KOPT-K1 (cell line): Measurements from ENCODE around the gene DPP7.
"Not testable (repeated sequence)": the region's sequence is repeated elsewhere in the genome, so short reads cannot be mapped to it uniquely, and the experiment has no call there.

Source experiments
- H3K27ac ChIP-seq: fragments of 200-600 bp; sonication (generic); 2 replicates; pipeline ENCODE4 v1.5.1; 2016; ENCODE audit warnings: antibody characterized with exemption, mild to moderate bottlenecking, low read depth, low read length; ENCODE audit not compliant: poor library complexity, severe bottlenecking
- H3K36me3 ChIP-seq: fragments of 200-600 bp; sonication (generic); 2 replicates; pipeline ENCODE4 v1.5.1; 2017; ENCODE audit warnings: antibody characterized with exemption, mild to moderate bottlenecking, low read length, moderate library complexity; ENCODE audit not compliant: insufficient read depth
- H3K9me3 ChIP-seq: fragments of 200-600 bp; sonication (generic); 2 replicates; pipeline ENCODE4 v1.5.1; 2017; ENCODE audit warnings: antibody characterized with exemption, low read length, mild to moderate bottlenecking; ENCODE audit not compliant: insufficient read depth, poor library complexity, severe bottlenecking

Gene DPP7

GRCh38 chr9:137068539-137069507 is 45.7 kb downstream of the DPP7 start:
- Histone ChIP-seq H3K9me3 (no peaks in the 10 kb centered on the region), H3K36me3 (no peaks in the 10 kb centered on the region; the same call in 1 of the 2 replicates), H3K27ac (peak overlapping the region; percentile 37)

GRCh38 chr9:137067860-137068538 is 46.5 kb downstream of the DPP7 start:
- Histone ChIP-seq H3K27ac (no peak overlapping the region), H3K36me3 (no peaks in the 10 kb centered on the region; the same call in 1 of the 2 replicates), H3K9me3 (no peaks in the 10 kb centered on the region)

- Histone ChIP-seq H3K9me3 (no peaks in the 10 kb centered on the region), H3K27ac (no peak overlapping the region), H3K36me3 (no peaks in the 10 kb centered on the region; the same call in 1 of the 2 replicates)
These were observed 48.3 kb downstream of the DPP7 start for GRCh38 chr9:137066096-137066861.

GRCh38 chr9:137065336-137065967 is 49.1 kb downstream of the DPP7 start:
- Histone ChIP-seq H3K27ac (no peak overlapping the region), H3K36me3 (no peaks in the 10 kb centered on the region; the same call in 1 of the 2 replicates), H3K9me3 (no peaks in the 10 kb centered on the region)

- no peak overlapping the region for H3K27ac ChIP-seq
- no peaks in the 10 kb centered on the region; the same call in 1 of the 2 replicates for H3K36me3 ChIP-seq
These were observed 49.7 kb downstream of the DPP7 start for GRCh38 chr9:137064880-137065164.

GRCh38 chr9:137064027-137064879 is 50.3 kb downstream of the DPP7 start:
- Histone ChIP-seq H3K9me3 (no peaks in the 10 kb centered on the region), H3K27ac (no peak overlapping the region), H3K36me3 (no peaks in the 10 kb centered on the region; the same call in 1 of the 2 replicates)

More at GRCh38 chr9:137064880-137065164, 49.7 kb downstream of the DPP7 start:
- H3K9me3 ChIP-seq = no peaks in the 10 kb centered on the region

- Histone ChIP-seq H3K9me3 (no peaks in the 10 kb centered on the region), H3K36me3 (no peaks in the 10 kb centered on the region; the same call in 1 of the 2 replicates), H3K27ac (no peak overlapping the region)
These were observed 51.1 kb downstream of the DPP7 start for GRCh38 chr9:137063311-137064026.

- H3K27ac ChIP-seq, H3K9me3 ChIP-seq, H3K36me3 ChIP-seq: not testable (repeated sequence)
These were observed 51.7 kb downstream of the DPP7 start for GRCh38 chr9:137062798-137063197.

- H3K9me3 ChIP-seq = no peaks in the 10 kb centered on the region
- no peaks in the 10 kb centered on the region; the same call in 1 of the 2 replicates for H3K36me3 ChIP-seq
- H3K27ac ChIP-seq = no peak overlapping the region
These were observed 52.1 kb downstream of the DPP7 start for GRCh38 chr9:137062384-137062783.
